GM21825 (cell line): ENCODE measurements around the gene MAGI2.
"Not testable (repeated sequence)": the region's sequence is repeated elsewhere in the genome, so short reads cannot be mapped to it uniquely, and the experiment has no call there.

Source experiments
- ATAC-seq: cut with Tn5 transposase; IDR thresholded peaks from one replicate; pipeline ENCODE4 v1.9.1; 2021; ENCODE audit warnings: mild to moderate bottlenecking, moderate library complexity; ENCODE audit not compliant: unreplicated experiment

Gene MAGI2

DNA sequence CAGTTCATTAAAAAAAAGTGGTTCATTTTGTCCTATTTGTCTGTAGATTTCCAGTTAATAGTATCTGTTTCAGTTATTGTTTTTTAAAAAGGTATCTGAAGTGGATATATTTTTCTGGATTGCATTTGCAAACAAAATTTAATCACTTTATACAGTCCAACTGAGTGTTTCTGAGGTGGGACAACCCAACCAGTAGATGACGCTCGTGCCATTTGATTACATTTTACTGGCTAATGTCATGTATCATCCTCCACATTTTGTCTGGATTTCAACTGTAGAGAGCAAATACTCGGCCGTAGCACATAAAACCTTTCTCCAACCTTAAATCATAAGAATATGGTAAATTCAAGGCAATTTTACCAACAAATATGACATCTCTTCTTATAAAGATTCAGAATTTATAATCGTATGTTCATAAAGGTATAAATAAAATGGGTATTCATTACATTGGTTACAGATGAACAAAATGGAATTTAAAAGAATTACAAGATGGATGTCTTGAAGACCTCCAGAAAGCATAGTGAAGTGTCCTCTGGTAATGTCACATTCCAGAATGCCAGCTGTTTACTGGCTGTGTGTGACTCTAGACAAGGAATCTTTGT lies 865.9 kb downstream of the MAGI2 start:
- no peak for ATAC-seq

- no peak for ATAC-seq
These were observed 867.5 kb downstream of the MAGI2 start for GRCh38 chr7:78585980-78586379.

DNA sequence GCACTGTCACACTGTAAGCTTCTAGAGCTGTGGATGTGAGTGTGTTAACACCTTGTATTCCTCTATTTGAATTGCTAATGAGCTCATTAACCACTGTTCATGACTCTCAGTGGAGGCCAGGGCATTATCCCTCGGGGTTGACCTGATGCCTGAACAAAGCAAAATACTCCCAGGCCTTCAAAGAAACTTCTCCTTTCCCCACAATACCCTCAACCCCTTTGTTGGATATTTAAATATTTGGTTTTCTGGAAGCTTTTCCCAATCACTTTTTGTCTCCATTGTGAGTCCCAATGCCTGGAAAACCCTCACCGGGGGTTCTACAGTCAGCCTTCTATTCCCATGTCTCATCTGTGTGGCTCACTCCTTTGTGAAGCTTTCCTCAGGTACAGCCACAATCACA lies 874.8 kb downstream of the MAGI2 start:
- ATAC-seq: no peak

- not testable (repeated sequence) for ATAC-seq
These were observed 876.1 kb downstream of the MAGI2 start for GRCh38 chr7:78577174-78577952.

DNA sequence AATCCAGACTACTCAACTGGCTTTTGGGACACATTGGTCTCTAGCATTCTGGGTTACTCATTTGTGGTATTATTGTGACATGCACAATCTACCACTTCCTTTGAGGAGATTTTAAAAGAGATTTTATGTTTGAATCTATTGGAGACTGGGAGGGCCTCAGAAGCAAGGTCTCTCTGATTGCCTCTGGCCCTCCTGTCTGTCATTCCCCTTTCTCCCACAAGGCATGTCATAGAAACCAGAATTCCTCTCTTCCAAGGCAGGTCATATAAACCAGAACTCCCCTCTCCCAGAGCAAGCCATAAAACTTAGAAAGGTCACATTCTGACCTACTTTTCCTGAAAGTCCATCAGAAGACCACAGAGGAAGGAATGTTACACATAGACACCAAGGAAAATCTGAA lies 877.2 kb downstream of the MAGI2 start:
- ATAC-seq: no peak

DNA sequence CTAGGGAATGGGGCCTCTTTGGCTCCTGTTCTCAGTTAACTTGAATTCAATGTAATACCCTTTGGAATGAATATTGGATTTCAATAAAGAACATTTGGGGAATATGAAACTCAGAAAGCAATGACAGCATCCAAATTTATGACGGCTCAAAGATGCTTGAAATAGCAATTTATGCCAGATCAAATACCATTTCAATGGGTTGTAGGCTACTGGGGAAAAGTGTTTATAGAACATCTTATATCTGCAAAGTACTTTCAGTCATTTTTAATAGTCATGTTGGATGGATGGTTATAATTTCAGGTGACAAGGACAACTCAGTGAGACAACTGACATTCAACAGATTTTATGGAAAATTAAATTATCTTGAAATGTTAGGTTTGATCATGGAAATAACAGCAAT lies 882.2 kb downstream of the MAGI2 start:
- ATAC-seq: no peak

DNA sequence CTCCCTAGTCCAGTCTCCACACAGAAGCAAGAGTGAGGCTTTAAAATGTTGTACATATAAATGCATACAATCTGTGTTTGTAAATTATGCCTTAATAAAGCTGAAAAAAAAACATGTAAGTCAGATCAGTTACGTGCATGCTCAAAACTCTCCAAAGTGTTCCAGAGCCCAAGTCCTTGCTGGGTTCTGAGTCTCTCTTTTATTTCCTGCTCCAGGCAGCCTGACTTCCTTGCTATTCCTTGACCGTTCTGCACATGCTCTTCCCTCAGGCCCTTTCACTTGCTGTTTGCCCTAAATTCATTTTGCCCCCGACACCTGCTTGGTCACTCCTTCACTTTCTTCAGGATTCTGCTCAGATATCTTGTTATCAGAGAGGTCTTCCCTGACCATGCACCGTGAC lies 884.8 kb downstream of the MAGI2 start:
- no peak for ATAC-seq

- no peak for ATAC-seq
These were observed 885.6 kb downstream of the MAGI2 start for GRCh38 chr7:78567836-78568235.

- no peak for ATAC-seq
These were observed 887.7 kb downstream of the MAGI2 start for GRCh38 chr7:78565784-78566183.

- no peak for ATAC-seq
These were observed 890.3 kb downstream of the MAGI2 start for GRCh38 chr7:78563191-78563590.

GRCh38 chr7:78562191-78562590 lies 891.3 kb downstream of the MAGI2 start:
- no peak for ATAC-seq

DNA sequence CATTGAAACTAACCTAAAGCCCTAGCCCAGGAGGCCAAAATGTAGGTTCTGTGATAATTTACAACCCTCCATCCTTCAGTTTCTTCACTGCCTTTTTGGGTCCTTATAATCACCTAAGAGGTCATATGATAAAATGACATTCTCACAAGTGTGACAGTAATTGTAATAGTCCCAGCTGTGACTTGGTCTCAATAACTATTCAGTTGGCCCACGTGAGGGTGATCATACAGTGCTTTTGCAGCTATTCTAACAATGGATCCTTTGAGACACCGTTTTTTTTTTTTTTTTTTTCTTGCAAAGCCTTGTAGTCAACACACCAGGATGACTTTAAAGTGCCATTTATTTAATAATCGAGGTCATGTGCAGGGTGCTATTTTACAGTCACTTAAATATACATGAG lies 894.9 kb downstream of the MAGI2 start:
- no peak for ATAC-seq

DNA sequence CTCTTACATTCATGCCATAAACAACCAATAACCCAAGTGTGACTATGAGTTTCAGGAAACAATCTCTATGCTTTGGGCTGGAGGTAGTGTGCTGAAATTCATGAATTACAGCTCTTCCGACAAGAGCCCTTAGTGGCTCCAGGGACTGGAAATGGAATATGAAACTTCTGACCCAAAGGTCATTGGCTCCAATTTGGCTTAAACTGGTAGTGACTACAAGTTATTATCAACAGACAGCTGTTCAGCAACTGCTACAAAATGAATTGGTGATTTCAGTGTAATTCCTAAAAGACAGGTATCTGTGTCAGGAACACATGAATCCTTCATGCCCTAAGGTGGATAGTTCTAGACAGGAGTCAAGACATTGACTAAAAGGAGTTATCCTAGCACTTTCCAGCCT lies 909.5 kb downstream of the MAGI2 start:
- ATAC-seq: no peak

- ATAC-seq: no peak
These were observed 910.5 kb downstream of the MAGI2 start for GRCh38 chr7:78542981-78543380.

DNA sequence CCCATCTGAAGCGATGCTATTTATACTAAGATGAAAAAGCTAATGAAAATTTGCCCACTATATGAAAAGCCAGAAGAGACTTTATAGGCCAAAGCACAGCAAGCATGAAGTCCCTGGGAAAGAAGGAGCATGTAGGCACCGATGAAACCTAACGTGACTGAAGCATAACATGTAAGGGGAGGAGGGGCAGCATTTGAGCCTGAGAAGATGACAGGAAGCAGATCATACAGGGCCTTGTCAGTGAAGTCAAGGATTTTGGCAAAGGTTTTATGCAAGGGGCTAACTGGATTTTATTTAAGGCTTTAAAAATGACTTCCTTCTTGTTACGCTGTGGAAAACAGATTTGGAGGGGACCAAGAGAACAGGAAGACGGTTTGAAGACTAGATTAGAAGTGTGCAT lies 910.9 kb downstream of the MAGI2 start:
- ATAC-seq: no peak

GRCh38 chr7:78539825-78540224 lies 913.6 kb downstream of the MAGI2 start:
- no peak for ATAC-seq

- ATAC-seq: no peak
These were observed 917.8 kb downstream of the MAGI2 start for GRCh38 chr7:78535655-78536054.

GRCh38 chr7:78530351-78530750 lies 923.1 kb downstream of the MAGI2 start:
- no peak for ATAC-seq

DNA sequence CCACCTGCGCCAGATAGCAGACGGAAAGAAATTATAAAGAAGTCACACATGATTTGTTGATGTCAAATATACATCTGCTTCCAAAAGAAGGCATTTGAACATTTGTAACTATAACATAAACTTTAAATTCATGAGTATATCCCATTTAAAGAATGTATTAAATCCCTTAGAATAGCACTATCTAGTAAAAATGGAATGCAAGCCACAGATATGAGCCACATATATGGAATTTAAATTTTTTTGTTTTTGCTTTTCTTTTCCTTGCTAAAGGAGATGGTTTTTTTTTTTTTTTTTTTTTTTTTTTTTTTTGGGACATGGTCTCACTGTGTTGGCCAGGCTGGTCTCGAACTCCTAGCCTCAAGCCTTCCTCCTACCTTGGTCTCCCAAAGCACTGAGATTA lies 924.1 kb downstream of the MAGI2 start:
- ATAC-seq: no peak

GRCh38 chr7:78528964-78529363 lies 924.5 kb downstream of the MAGI2 start:
- ATAC-seq: no peak

GRCh38 chr7:78523930-78524329 lies 929.5 kb downstream of the MAGI2 start:
- ATAC-seq: no peak

DNA sequence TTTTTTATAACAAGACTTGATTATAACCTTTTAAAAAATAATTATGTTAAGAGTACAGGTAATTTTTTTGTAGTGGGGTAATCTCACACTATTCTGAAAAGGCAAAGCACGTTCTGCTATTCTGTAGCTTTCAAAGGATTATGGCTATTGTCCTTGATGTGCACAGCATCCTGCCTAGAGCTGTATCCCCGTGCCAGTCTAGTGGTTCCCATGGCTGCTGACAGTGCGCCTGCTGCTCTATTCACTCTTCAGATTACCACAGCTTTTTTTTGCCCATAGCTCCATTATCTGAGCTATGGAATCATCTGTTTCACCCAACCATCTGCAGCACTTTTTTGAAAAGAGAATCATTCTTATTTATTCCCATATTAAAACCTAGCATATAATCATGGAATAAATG lies 931.5 kb downstream of the MAGI2 start:
- no peak for ATAC-seq

DNA sequence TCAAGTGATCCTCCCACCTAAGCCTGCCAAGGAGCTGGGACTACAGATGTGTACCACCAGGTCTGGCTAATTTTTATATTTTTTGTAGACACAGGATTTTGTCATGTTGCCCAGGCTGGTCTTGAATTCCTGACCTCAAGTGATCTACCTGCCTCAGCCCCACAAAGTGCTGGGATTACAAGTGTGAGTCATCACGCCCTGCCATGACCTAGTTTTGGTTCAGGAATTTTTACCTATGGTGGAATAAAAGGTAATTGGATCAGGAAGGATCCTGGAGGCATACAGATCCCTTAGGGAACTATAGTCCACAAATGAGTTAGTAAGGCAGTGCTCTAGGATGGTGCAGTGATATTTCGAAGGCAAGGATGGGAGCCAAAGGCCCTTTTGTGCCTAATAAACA lies 937.0 kb downstream of the MAGI2 start:
- ATAC-seq: no peak
